Esophagus muscularis mucosa (tissue), 4 donors: Measurements from ENCODE around the gene SYMPK. TPM values are rescaled to one million over a fixed set of nuclear protein-coding genes. Genes with fewer than 3 reads are reported as not detected.
A peak's percentile ranks its signal among the peaks of the same experiment; 100 is the strongest.

ENCODE experiments used
- DNase-seq: peaks from one replicate; pipeline ENCODE4 v3.0.0-alpha.2; 2017; ENCODE audit errors: extremely low spot score
- H3K27ac ChIP-seq, 4 donors: fragments of 200-600 bp; sonication (generic); replicated peaks in 1 of 4; 1 replicate in 3 of 4; 2 replicates in 1 of 4; pipeline ENCODE4 v1.5.1; 2016 to 2019; ENCODE audit warnings: mild to moderate bottlenecking in 1 of 4
- H3K27me3 ChIP-seq, 4 donors: fragments of 200-600 bp; sonication (generic); one replicate each; pipeline versions ENCODE4 v1.5.1 to v1.6.0; 2016 to 2019
- H3K36me3 ChIP-seq, 4 donors: fragments of 200-600 bp; sonication (generic); one replicate each; pipeline ENCODE4 v1.5.1; 2016 to 2019
- H3K4me1 ChIP-seq, 4 donors: fragments of 200-600 bp; sonication (generic); one replicate each; pipeline ENCODE4 v1.5.1; 2016 to 2019
- H3K4me3 ChIP-seq, 4 donors: fragments of 200-600 bp; sonication (generic); 1 replicate in 2 of 4; 2 replicates in 2 of 4; pipeline ENCODE4 v1.5.1; 2016 to 2019; ENCODE audit warnings: mild to moderate bottlenecking in 4 of 4, moderate library complexity in 1 of 4
- H3K9me3 ChIP-seq, 4 donors: fragments of 200-600 bp; sonication (generic); 1 replicate in 3 of 4; 2 replicates in 1 of 4; pipeline ENCODE4 v1.5.1; 2016 to 2019
- EP300 ChIP-seq: sonication (generic); formaldehyde crosslinking; IDR thresholded peaks from one replicate; pipeline ENCODE4 v1.6.1; 2017; ENCODE audit warnings: antibody characterized with exemption
- POLR2A ChIP-seq: fragments of 450-650 bp; IDR thresholded peaks from one replicate; pipeline ENCODE4 v1.6.1; 2017; ENCODE audit warnings: antibody characterized with exemption, moderate library complexity, mild to moderate bottlenecking, low read depth
- POLR2AphosphoS5 ChIP-seq, 2 donors: sonication (generic); formaldehyde crosslinking; IDR thresholded peaks; one replicate each; pipeline ENCODE4 v1.6.1; 2017; ENCODE audit warnings: antibody characterized with exemption in 2 of 2
- whole genome bisulfite sequencing: methylation state at CpG from one replicate; pipeline ENCODE4 v1.1.5; 2018; 5-methylcytosine and 5-hydroxymethylcytosine counted together
- intact Hi-C: fragments of 100-400 bp; cut with DNase I; formaldehyde crosslinking; loops from one replicate; pipeline ENCODE4 v1.15.1; 2023
- total RNA-seq, 4 donors: library from RNA; depleted of rRNA; stranded (reverse); fragments of >200 nt; gene quantifications; one replicate each; pipeline versions ENCODE4 v1.1.0 to v1.2.1, GENCODE V29; 2016
- TF ChIP-seq, protein P1 (sequence below), 3 experiments: fragments of 200-600 bp in 2 of 3; fragments of 450-650 bp in 1 of 3; sonication (generic) in 2 of 3; IDR thresholded peaks; one replicate each; pipeline ENCODE4 v1.5.1; 2017 to 2019; ENCODE audit warnings: antibody characterized with exemption in 3 of 3, mild to moderate bottlenecking in 2 of 3, moderate library complexity in 1 of 3

The SYMPK gene
- total RNA-seq, 4 donors from 2014 or later: 22.0 to 44.2 (median 36.6) TPM

DNA sequence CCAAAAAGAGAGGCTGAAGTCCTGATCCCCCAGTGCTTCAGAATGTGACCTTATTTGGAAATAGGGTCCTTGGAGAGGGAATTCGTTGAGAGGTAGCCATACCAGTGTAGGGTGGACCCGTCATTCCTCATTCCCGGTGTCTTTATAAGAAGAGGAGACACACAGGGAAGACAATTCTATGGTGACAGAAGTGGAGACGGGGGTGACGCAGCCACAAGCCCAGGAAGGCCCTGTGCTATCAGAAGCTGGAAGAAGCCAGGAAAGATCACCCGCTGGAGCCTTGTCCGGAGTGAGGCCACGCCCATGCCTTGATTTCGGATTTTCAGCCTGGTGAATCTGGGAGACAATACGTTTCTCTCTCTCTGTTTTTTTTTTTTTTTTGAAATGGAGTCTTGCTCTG is 42.1 kb upstream of the SYMPK start:
- intact Hi-C loops: loop anchor here (10.0 kb wide), 1 partner anchor 90 kb away; the partner anchor contains the start of gene CCDC61
- 85% methylated on average over 10 of the region's 10 CpGs for WGBS

DNA sequence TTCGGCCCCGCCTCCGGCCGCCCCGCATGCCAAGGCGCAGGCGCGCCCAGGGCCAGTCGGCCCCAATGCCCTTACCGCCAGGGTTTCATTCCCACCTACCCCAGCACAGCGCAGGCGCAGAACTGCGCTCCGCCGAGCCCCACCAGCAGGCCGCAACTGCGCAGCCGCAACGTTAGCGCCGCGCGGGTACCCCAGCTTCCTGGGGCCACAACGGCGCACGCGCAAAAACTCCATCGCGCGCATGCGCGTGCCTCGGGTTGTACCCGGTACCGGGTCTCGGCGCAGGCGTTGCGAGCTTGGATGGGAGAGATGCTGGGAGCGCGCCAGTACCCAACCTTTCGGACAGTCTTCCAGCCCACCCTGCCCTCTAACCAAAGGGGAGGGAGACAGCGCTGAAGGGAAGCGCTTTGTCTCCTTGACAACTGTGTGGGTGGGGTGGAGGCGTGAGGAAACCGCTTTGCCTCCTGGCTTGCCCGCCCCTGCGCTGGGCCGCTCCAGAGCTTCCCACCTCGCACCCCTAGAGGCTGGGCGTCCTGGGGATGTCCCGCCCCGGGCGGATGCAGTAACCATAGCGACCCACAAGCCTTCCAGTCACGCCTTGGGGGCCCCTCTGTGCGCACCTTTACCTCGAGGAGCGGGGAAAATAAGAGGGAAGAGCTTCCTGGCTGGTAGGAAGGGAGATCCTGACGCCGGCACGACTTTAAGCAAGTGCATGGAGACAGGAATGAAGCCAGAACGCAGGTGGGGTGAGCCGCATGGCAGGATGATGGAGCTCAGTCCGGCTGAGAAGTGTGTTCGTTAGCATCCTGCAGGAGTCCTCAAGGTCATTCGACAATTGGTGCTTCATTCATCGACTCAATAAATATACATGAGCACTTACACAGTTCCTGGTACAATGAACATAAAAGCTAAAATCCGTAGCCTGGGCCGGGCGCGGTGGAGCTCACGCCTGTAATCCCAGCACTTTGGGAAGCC is 40.0 kb upstream of the SYMPK start:
- WGBS: 4% methylated on average over 27 of the region's 73 CpGs
- Histone ChIP-seq H3K9me3 (no peaks in the 10 kb centered on the region), H3K27ac (peak overlapping the region; percentile 75 to 83 (median 80)), H3K4me3 (peak overlapping the region; percentile 70 to 82 (median 72)), H3K36me3 (peaks cover 17 to 22% (median 21%) of the 10 kb centered on the region in 4 donors), H3K27me3 (peaks cover 0 to 8% (median 2%) of the 10 kb centered on the region in 4 donors), H3K4me1 (peaks cover 18 to 34% (median 30%) of the 10 kb centered on the region in 4 donors)
- TF ChIP-seq EP300 (no peak), POLR2A (peak; percentile 25), POLR2AphosphoS5 (IDR thresholded peaks at IDR 0.05) (peak; percentile 94 to 96)
- DNase-seq: peak; percentile 97
- intact Hi-C loops: loop anchor here (10.0 kb wide), 1 partner anchor 92 kb away; the partner anchor contains the start of gene CCDC61

More for the DNA sequence above, 42.1 kb upstream of the SYMPK start:
- Histone ChIP-seq H3K27me3 (peaks cover 0 to 8% (median 2%) of the 10 kb centered on the region in 4 donors), H3K4me3 (no peak overlapping the region), H3K9me3 (no peaks in the 10 kb centered on the region), H3K27ac (no peak overlapping the region), H3K36me3 (peaks cover 0 to under 1% (median 0%) of the 10 kb centered on the region in 4 donors), H3K4me1 (peaks cover 18 to 31% (median 29%) of the 10 kb centered on the region in 4 donors)
- DNase-seq: no peak
- TF ChIP-seq, protein P1, sequence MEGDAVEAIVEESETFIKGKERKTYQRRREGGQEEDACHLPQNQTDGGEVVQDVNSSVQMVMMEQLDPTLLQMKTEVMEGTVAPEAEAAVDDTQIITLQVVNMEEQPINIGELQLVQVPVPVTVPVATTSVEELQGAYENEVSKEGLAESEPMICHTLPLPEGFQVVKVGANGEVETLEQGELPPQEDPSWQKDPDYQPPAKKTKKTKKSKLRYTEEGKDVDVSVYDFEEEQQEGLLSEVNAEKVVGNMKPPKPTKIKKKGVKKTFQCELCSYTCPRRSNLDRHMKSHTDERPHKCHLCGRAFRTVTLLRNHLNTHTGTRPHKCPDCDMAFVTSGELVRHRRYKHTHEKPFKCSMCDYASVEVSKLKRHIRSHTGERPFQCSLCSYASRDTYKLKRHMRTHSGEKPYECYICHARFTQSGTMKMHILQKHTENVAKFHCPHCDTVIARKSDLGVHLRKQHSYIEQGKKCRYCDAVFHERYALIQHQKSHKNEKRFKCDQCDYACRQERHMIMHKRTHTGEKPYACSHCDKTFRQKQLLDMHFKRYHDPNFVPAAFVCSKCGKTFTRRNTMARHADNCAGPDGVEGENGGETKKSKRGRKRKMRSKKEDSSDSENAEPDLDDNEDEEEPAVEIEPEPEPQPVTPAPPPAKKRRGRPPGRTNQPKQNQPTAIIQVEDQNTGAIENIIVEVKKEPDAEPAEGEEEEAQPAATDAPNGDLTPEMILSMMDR (IDR thresholded peaks at IDR 0.05): no peak
- TF ChIP-seq POLR2AphosphoS5 (IDR thresholded peaks at IDR 0.05) (no peak), POLR2A (no peak), EP300 (no peak)

DNA sequence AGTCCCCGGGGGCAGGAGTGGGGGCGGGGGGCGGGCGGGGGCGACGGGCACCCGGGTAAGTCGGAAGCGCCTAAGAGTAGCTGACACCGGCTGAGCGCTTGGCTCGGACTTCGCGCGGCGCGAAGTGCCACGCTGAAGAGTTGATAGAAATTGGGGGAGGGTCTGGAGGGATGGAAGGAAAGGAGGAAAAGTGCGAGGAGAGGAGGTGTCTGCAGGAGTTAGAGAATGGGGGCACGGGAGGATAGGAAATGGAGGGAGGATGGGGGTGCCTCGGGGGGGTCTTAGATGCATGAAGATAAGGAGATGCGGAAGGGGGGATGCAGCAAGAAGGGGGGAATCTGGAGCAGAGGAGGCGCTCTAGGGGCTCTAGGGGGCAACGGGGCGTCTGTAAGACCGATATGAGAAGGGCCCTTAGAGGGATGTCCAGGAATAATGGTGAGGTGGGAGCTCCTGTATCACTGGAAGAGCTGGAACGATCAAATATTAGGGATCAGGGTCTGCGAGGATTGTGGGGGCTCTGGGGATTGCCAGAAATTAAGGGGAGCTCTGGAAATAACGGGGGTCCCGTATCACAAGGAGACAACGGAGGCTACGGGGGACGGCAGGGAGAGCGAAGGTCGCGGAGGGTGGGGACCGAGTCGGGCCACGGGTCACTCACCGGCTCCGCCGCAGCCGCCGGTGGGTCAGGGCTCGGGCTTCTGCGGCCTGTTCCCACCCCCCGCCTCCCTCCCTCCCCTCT is 39.1 kb upstream of the SYMPK start, which contains the start of gene MYPOP:
Gene MYPOP, minus strand, starts transcription at position 702 of the 739 bp plus-strand sequence. CDS start 840 bp downstream, outside the sequence.
- H3K9me3 ChIP-seq: no peaks in the 10 kb centered on the region
- TF ChIP-seq, protein P1 (IDR thresholded peaks at IDR 0.05): no peak
- TF ChIP-seq EP300 (no peak), POLR2A (no peak), POLR2AphosphoS5 (IDR thresholded peaks at IDR 0.05) (no peak)
- H3K4me1 ChIP-seq: peaks cover 18 to 34% (median 30%) of the 10 kb centered on the region in 4 donors
- 1% methylated on average over 39 of the region's 47 CpGs for WGBS
- H3K27me3 ChIP-seq: peaks cover 0 to 4% (median under 1%) of the 10 kb centered on the region in 4 donors
- peak within 1 kb of the TSS; percentile 75 to 83 (median 80) for H3K27ac ChIP-seq
- peak within 1 kb of the TSS; percentile 70 to 82 (median 72) for H3K4me3 ChIP-seq
- intact Hi-C loops: loop anchor here (10.0 kb wide), 1 partner anchor 93 kb away; the partner anchor contains the start of gene CCDC61
- no peak for DNase-seq
- peaks cover 18 to 29% (median 28%) of the 10 kb centered on the region in 4 donors for H3K36me3 ChIP-seq

DNA sequence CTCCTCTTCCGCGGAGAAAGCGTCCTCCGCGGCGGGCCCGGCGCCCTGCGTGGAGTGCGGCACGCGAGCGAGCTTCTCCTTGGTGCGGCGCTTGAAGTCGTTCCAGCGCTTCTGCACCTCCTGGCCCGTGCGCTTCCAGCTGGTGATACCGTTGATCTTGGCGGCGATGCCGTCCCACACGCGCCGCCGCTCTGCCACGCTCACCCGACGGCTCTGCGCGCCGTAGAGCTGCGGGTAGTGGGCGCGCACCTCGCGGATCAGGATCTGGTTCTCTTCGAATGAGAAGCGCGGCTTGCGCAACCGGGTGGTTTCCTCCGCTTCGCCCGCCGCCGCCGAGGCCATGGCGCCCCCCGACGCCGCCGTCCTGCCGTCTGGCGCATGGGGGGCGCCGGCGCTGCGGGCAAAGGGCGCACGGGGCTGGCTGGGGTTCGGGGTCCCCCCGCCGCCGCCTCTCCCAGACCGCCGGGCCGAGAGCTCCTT is 38.5 kb upstream of the SYMPK start:
- peak overlapping the region; percentile 70 to 82 (median 72) for H3K4me3 ChIP-seq
- no peak for DNase-seq
- WGBS: no CpG with 5 or more reads among the region's 69 CpGs

More for the DNA sequence above, 38.5 kb upstream of the SYMPK start:
- H3K27me3 ChIP-seq: peaks cover 0 to 4% (median 0%) of the 10 kb centered on the region in 4 donors
- TF ChIP-seq POLR2AphosphoS5 (IDR thresholded peaks at IDR 0.05) (peak in 1 of 2 donors; percentile 4), EP300 (no peak)
- intact Hi-C loops: loop anchor here (10.0 kb wide), 1 partner anchor 93 kb away; the partner anchor contains the start of gene CCDC61
- peaks cover 18 to 33% (median 31%) of the 10 kb centered on the region in 4 donors for H3K36me3 ChIP-seq
- H3K4me1 ChIP-seq: peaks cover 18 to 34% (median 30%) of the 10 kb centered on the region in 4 donors
- no peaks in the 10 kb centered on the region for H3K9me3 ChIP-seq
- peak overlapping the region; percentile 67 to 79 (median 74) for H3K27ac ChIP-seq
